RWPE2 (cell line): ENCODE data around the gene MYO1D.
A peak's percentile ranks its signal among the peaks of the same experiment; 100 is the strongest.

Experiments
- ATAC-seq: fragments of 200-7000 bp; cut with Tn5 transposase; 3 replicates; pipeline ENCODE4 v1.9.1; 2021; ENCODE audit warnings: low read depth
- DNase-seq: peaks from one replicate; pipeline ENCODE4 v3.0.0-alpha.2; 2020; ENCODE audit warnings: low spot score
- H3K27ac ChIP-seq: fragments of 450-650 bp; 2 replicates; pipeline ENCODE4 v1.5.1; 2017; ENCODE audit warnings: mild to moderate bottlenecking; ENCODE audit not compliant: poor library complexity, severe bottlenecking
- H3K27me3 ChIP-seq: fragments of 250-450 bp; sonication (Bioruptor Pico); 2 replicates; pipeline ENCODE4 v1.5.1; 2021; ENCODE audit warnings: mild to moderate bottlenecking, moderate library complexity; ENCODE audit not compliant: insufficient read depth, poor library complexity, severe bottlenecking
- H3K36me3 ChIP-seq: fragments of 250-450 bp; sonication (Bioruptor Pico); 2 replicates; pipeline ENCODE4 v1.5.1; 2020; ENCODE audit warnings: low read depth, mild to moderate bottlenecking, moderate library complexity
- H3K4me1 ChIP-seq: fragments of 250-450 bp; sonication (Bioruptor Pico); 2 replicates; pipeline ENCODE4 v1.5.1; 2021; ENCODE audit warnings: mild to moderate bottlenecking, moderate library complexity; ENCODE audit not compliant: insufficient read depth, poor library complexity, severe bottlenecking
- H3K4me3 ChIP-seq: fragments of 250-450 bp; sonication (Bioruptor Pico); 2 replicates; pipeline ENCODE4 v1.5.1; 2021; ENCODE audit warnings: mild to moderate bottlenecking, moderate library complexity; ENCODE audit not compliant: severe bottlenecking
- H3K9me3 ChIP-seq: fragments of 250-450 bp; sonication (Bioruptor Pico); 2 replicates; pipeline ENCODE4 v1.5.1; 2021; ENCODE audit warnings: mild to moderate bottlenecking, moderate library complexity; ENCODE audit not compliant: severe bottlenecking
- CTCF ChIP-seq: fragments of 450-650 bp; IDR thresholded peaks from one replicate; pipeline ENCODE4 v1.5.1; 2017; ENCODE audit warnings: mild to moderate bottlenecking, moderate library complexity; ENCODE audit not compliant: poor library complexity, severe bottlenecking

Gene MYO1D

GRCh38 chr17:32861981-32862380, 14.9 kb downstream of the MYO1D start:
- DNase-seq, result no peak

GRCh38 chr17:32859857-32860525, 16.9 kb downstream of the MYO1D start:
- H3K36me3 ChIP-seq, result peaks cover 3% of the 10 kb centered on the region; the same call in 1 of the 2 replicates
- no peak overlapping the region for H3K27ac ChIP-seq
- H3K27me3 ChIP-seq, result no peaks in the 10 kb centered on the region
- peaks cover 8% of the 10 kb centered on the region for H3K4me1 ChIP-seq
- H3K9me3 ChIP-seq, result no peaks in the 10 kb centered on the region
- DNase-seq, result no peak
- ATAC-seq, result no peak
- TF ChIP-seq CTCF, result no peak
- no peak overlapping the region for H3K4me3 ChIP-seq

More at GRCh38 chr17:32861981-32862380, 14.9 kb downstream of the MYO1D start:
- Histone ChIP-seq H3K36me3 (peaks cover 3% of the 10 kb centered on the region; the same call in 1 of the 2 replicates), H3K27me3 (no peaks in the 10 kb centered on the region), H3K27ac (no peak overlapping the region), H3K9me3 (no peaks in the 10 kb centered on the region), H3K4me3 (no peak overlapping the region), H3K4me1 (peaks cover 3% of the 10 kb centered on the region)
- TF ChIP-seq CTCF, result no peak
- ATAC-seq, result no peak

- no peak for TF ChIP-seq CTCF
These were observed 21.3 kb downstream of the MYO1D start for GRCh38 chr17:32855620-32856019.

GRCh38 chr17:32854832-32855389, 22.0 kb downstream of the MYO1D start:
- H3K9me3 ChIP-seq, result peaks cover 3% of the 10 kb centered on the region
- TF ChIP-seq CTCF, result peak; percentile 15
- H3K27me3 ChIP-seq, result no peaks in the 10 kb centered on the region
- H3K36me3 ChIP-seq, result no peaks in the 10 kb centered on the region
- H3K4me3 ChIP-seq, result no peak overlapping the region
- H3K4me1 ChIP-seq, result peaks cover 28% of the 10 kb centered on the region
- peak overlapping the region; percentile 69 for H3K27ac ChIP-seq
- ATAC-seq (no peak), DNase-seq (no peak)

More at GRCh38 chr17:32855620-32856019, 21.3 kb downstream of the MYO1D start:
- Histone ChIP-seq H3K36me3 (no peaks in the 10 kb centered on the region), H3K9me3 (no peaks in the 10 kb centered on the region), H3K27me3 (no peaks in the 10 kb centered on the region), H3K4me1 (peaks cover 28% of the 10 kb centered on the region), H3K4me3 (no peak overlapping the region), H3K27ac (no peak overlapping the region)
- no peak for DNase-seq
- ATAC-seq, result no peak

GRCh38 chr17:32854207-32854606, 22.7 kb downstream of the MYO1D start:
- H3K9me3 ChIP-seq, result peaks cover 3% of the 10 kb centered on the region
- no peak overlapping the region for H3K4me3 ChIP-seq
- H3K4me1 ChIP-seq, result peaks cover 28% of the 10 kb centered on the region
- TF ChIP-seq CTCF, result no peak
- ATAC-seq (peak; percentile 76), DNase-seq (no peak)
- no peaks in the 10 kb centered on the region for H3K27me3 ChIP-seq
- H3K27ac ChIP-seq, result peak overlapping the region; percentile 69
- no peaks in the 10 kb centered on the region for H3K36me3 ChIP-seq
